Glomerular endothelial cell (primary cell): ENCODE results near the gene SLC22A1. TPM values are rescaled to one million over a fixed set of nuclear protein-coding genes. Genes with fewer than 3 reads are reported as not detected.
"Not testable (repeated sequence)": the region's sequence is repeated elsewhere in the genome, so short reads cannot be mapped to it uniquely, and the experiment has no call there.

Experiments
- DNase-seq: peaks from one replicate; pipeline ENCODE4 v3.0.0-alpha.2; 2011; ENCODE audit warnings: low read depth, low spot score; ENCODE audit errors: extremely low read depth
- total RNA-seq: library from RNA; depleted of rRNA; stranded (reverse); fragments of >200 nt; gene quantifications from 2 replicates; pipeline ENCODE4 v1.2.3, GENCODE V29; 2015

SLC22A1 gene
- not detected in 2 replicates for total RNA-seq

DNA sequence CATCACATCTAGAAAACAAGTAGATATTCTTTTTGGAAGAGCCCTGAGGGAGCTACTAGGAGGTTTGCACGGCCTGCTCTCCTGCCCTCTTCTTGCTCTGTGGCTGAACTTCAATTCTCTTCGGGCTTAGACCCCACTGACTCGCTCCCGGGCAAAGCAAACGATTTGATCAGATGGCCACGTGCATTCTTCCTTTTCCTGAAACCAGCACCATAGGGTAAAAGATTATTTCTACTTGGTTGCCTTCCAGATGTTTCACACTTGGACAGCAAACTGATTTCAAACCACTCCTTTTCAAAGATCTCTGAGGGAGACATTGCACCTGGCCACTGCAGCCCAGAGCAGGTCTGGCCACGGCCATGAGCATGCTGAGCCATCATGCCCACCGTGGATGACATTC, at the start of gene SLC22A1:
TSS of gene SLC22A1 (plus strand) at position 258 of the 400 bp plus-strand sequence. CDS start at position 379, 121 bp downstream.
- no peak for DNase-seq

DNA sequence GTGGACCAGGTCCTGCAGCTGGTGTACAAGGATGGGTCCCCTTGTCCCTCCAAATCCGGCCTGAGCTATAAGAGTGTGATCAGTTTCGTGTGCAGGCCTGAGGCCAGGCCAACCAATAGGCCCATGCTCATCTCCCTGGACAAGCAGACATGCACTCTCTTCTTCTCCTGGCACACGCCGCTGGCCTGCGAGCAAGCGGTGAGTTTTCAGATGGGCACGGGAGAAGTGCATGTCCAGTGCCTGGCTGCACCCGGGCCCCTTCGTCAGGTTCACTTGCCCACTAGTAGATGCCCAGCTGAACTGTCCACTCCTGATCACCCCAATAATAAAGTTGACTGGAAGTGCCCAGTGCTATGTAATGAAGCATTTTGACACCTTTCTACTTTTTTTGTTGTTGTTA, 48.3 kb upstream of the SLC22A1 start:
- no peak for DNase-seq

DNA sequence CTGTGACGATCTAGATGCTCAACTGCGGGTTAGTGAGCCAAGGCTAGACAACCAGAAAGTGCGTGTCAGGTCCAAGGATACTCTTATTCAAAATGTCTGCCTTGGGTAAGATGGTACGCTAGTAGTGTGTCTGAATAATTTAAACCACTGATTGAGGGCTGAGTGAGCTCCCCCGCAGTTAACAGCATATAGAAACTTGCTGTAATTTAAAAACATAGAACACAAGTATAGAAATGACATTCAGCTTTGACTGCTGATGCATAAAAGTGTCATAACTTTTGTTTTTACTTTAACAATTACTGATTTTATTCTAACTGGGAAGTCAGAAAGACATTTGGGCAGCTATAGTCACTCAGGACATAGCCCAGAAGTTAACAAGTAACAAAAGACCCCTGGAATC, 45.6 kb upstream of the SLC22A1 start:
- no peak for DNase-seq

DNA sequence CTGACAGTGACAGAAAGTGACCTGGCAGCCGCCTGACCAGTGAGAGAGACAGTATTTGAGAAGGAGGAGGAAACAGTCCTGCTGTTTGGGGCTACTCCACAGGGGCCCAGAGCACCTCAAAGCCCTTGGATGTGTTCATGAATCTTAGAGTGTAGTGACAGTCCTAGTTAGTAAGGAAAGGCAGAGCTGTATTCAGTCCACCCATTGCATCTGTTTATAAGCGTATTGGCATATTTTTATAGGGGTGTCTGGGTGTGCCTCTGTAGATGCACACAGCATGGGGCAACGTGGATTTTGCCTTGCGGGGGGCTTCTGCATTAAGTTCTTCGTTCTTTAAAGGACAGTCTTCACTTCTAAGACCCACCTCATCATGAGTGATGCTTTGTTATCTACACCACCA, 44.6 kb upstream of the SLC22A1 start:
- no peak for DNase-seq

DNA sequence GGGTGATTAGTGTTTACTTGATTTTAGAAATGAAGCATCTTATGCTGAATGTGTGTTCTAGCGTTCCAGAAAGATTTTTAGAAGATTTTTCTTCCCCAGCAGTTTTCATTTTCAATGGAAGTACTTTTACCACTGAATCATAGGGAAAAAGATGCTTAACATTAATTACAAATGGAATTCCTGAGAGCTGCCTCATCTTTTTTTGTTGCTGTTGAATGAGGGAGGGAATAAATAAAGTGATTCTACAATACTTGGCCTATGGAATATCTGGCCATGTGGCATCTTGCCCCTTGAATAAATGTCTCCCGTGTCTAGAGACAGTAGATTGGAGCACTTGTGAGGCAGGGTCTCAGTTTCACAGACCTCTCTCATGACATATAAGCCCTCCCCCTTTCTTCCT, 44.1 kb upstream of the SLC22A1 start:
- no peak for DNase-seq

DNA sequence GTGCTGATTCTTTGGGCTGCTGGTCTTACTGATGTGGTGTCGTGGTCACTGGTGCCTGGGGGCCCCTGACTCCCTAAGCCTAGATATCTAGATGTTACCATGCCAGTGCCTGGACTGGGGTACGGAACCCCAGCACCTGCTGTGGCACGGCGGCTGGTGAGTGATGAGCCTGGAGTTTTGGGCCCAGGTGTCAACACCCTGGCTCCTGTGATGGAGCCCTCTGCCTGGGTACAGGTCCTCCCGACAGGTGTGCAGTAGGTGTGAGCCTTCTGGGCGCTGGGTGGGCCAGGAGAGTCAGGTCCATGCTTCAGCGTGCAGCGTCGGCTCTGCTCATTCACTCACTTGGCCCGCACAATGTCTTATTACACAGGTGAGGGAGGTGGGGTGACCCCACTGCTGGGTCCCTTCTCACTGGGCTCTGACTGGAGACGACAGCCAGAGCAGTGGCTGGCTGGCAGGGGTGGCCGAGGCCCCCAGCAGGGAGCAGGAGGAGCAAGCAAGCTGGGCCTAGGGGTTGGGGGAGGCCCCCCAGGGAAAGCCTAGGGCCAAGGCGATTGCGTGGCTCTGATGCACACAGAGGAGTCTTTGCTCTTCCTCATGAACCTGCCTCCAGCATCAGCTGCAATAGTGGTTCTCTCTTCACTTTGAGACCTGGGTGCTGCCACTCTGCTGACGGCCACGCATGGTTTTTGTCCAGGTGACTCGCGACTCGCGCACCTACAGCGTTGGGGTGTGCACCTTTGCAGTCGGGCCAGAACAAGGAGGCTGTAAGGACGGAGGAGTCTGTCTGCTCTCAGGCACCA, 42.5 kb upstream of the SLC22A1 start:
- no peak for DNase-seq

DNA sequence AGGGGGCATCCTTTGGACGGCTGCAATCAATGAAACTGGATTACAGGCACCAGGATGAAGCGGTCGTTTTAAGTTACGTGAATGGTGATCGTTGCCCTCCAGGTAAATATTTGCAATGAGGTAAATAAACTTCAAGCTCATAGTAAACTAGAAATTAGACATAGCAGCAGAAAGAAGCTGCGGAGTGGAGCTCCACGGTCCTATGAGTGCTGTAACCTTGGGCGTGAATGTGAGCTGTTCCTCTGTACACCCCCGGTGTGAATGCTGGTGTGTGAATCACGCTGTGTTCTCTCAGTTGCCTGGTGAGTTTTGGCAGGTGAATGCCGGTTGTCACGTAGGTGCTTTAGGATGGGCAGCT, 42.0 kb upstream of the SLC22A1 start:
- DNase-seq: no peak

DNA sequence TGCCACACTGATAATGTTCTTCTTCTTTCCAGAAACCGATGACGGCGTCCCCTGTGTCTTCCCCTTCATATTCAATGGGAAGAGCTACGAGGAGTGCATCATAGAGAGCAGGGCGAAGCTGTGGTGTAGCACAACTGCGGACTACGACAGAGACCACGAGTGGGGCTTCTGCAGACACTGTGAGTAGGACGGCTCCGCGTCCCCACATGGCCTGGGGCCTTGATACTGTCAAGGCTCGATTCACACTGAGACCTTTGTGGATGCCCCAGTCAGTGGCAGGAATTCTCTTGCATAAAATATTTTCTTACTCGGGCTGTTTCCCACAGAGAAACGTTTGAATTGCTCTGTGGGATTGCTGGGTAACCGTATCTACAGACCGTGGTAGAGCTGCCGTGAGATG, 41.5 kb upstream of the SLC22A1 start:
- DNase-seq: no peak

DNA sequence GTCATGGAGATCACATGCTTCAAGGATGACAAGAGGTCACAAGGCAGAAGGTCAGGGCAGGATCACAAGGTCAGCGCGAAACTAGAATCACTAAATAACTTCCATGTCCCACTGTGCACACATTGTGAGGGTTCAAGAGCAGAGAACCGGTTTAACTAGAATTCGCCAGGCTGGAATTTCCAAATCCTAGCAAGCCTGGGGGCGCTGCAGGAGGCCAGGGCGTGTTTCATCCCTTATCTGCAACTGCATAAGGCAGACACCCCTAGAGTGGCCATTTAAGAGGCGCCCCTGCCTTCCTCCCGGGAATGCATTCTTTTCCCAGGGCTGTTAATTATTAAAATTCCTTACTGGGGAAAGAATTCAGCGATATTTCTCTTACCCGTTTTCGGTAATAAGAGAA, 40.2 kb upstream of the SLC22A1 start:
- DNase-seq: no peak

DNA sequence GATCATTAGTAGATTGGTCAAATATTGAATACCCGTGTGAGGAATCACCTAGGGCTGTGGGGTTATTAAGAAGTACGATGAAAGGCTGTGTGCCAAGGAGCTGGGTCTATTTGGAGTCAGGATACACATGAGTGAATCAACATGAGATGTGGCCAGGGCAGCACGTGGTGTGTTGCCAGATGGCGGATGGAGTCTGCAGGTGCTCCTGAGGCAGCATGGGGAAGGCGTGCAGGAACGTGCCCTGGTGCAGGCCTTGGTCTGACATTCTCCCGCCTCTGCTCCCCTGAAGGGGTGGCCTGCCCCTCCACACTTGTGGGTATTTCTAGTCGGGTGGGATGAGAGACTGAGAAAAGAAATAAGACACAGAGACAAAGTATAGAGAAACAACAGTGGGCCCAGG, 39.0 kb upstream of the SLC22A1 start:
- DNase-seq: no peak

DNA sequence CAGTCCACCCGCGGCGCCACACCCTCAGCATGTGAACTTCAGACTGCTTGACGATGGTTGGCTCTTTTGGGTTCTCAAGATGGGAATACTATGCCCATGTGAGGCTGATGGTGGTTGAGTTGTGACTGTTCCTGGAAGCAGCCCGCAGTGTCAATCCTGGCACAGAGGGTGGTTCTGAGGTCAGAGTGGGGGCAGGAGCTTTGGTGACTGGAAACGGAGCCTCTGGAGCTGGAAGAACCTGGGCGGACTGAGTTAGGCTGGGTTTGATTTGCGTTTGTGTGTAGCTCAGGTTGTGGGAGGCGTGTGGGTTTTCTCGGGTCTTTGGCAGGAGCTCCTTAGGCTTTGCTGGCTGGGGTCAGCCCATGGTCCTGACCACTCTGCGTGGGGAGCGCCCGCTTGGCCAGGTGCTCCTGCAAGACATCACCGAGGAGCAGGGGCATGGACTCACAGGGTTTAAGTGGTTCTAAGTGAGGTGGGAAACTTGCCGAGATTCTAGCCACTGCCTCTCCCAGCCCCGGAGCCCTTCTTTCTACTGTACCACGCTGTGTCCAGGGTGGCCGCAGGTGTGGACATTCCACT, 37.3 kb upstream of the SLC22A1 start:
- no peak for DNase-seq

DNA sequence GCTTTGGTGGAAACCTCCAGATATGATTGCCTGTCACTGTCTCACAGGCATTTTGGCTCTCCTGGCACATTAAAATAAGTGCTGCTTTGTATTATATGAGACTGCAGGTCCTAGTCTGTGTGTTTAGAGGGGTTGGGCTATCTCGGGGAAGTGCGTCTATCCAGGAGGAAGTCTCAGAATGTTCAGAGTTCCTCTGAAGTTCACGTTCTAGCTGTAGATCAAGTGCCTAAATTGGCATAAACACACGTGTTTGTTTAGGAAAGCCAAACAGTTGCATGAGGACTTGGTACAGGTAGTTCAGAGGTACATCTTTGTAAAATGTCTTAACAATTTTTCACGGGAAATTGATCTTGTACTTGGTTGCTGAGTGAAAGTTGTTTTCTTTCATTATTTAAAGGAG, 36.4 kb upstream of the SLC22A1 start:
- no peak for DNase-seq

DNA sequence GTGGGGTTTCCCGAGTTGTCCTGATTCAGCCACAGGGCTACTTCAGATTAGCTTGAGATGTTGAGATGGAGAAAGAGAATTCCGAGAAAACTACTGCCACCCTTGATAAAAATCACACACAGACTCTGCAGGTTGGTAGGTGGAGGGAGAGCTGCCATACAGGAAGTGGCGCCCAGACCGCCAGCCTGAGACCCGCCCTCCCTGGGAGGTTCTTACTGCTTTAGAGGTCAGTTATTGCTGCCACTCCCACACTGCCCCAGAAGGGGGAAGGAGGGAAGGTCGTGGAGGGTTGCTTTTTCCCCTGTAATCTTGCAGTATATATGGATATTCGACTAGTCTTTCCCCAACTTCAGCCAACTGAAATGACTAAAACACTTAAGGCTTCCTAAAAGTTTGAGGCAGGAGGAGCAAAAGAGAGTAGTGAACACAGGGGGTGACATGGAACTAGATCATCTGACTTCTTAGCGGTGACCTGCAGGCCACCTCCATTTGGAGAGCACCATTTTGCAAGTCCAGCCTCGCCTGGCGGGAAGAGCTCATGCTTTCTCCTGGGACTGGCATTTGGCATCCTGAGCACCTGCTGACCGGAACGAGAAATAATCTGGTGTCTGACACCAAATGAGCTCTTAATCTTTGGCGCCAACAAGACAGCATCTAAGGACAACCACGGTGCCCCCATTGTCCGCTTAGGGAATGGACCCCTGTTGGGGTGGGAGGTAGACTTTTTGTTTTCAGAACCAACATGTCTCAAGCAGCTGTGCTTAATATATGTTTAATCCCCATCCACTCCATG, 35.7 kb upstream of the SLC22A1 start:
- DNase-seq: no peak

DNA sequence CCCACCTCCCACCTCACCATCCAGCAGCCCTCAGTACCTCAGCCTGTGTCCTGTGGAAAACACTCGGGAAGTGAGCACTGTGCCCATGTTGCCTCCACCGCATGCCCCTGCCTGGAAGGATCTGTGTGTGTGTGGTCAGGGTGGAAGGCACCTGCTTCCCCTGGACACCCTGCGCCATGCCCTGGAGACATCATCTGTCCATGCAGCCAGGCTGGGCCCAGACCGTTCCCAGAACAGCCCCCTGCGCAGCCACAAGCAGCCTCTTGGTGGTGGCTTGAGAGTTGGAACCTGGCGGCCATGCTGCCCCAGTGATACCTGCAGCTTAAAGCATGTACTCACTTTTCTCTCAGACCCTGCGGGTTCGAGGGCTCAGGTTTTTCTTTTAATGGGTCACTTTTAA, 34.9 kb upstream of the SLC22A1 start:
- DNase-seq: no peak

DNA sequence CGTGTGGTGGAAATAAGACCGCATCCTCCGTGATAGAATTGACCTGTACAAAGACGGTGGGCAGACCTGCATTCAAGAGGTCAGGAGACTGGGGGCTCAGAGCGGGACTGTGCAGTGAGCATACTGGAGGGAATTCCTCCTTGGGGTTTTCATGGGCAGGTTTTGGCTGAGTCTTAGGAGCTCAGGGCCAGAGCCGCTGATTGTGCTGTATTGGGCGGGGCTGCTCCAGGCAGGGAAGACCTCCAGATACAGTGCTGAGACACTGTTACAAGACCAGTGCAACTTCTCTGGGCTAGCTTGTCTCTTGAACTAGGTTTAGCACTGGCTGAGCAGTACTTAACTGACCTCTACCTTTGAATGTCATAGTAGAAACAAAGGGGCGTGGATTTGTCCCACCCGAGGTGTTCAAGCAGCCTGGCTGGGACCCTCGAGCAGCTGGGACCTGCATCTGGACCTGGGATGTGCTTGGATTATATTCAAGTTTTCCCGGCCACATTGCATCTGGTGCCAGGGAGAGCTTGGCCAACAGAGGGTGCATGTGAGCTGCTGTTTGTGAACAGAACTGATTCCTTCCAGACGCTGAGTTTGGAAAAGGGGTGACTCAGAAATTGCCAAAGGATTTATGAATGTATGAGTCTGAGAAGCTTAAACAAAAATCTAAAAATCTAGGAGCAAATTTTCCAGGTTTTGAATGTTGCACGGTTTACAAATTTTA, 33.4 kb upstream of the SLC22A1 start:
- no peak for DNase-seq

DNA sequence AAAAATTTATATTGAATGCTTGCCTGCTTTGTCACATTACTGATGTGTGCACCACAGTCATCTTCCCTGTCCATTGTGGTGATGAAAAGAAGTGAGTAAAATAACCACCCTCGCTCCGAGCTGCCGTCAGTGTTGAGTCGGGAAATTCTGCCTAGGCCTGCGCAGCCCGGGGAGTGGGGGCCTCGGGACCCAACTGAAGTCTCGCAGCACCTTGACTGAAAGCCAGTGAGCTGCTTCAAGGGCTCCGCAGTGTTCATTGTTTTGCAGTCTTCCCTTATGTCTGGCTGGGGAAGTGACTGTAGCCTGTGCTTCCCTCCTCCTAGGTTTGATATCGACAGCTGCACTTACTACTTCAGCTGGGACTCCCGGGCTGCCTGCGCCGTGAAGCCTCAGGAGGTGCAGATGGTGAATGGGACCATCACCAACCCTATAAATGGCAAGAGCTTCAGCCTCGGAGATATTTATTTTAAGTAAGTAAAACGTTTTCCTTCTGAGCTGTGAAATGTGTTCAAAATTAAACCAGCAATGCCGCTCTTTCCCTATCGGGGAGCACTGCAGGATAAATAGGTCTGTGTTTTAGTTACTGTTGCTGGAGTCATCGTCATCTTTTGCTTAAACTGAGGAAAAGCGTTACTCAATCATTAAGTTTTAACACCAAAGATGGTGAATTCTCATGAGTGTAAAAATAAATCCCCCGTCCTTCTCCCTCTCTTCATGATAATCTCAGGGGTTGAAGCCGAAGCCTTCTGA, 32.7 kb upstream of the SLC22A1 start:
- DNase-seq: no peak

DNA sequence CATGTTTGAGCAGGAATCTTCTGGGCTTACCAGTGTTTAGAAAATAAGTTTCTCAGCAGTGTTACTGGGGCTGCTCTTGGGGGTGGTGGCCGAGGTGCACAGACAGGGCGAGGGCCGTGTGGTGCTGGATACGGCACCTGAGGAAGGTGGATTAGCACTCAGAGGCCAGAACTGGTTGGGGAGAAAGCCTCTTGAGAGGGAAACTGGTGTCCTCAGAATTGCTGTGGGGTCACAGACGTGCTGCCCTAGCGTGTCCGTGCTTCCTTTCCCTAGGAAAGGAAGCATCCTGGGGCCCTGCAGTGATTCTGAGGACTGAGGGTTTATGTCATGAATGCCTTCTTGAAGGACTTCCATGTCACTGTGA, 32.1 kb upstream of the SLC22A1 start:
- DNase-seq: no peak

DNA sequence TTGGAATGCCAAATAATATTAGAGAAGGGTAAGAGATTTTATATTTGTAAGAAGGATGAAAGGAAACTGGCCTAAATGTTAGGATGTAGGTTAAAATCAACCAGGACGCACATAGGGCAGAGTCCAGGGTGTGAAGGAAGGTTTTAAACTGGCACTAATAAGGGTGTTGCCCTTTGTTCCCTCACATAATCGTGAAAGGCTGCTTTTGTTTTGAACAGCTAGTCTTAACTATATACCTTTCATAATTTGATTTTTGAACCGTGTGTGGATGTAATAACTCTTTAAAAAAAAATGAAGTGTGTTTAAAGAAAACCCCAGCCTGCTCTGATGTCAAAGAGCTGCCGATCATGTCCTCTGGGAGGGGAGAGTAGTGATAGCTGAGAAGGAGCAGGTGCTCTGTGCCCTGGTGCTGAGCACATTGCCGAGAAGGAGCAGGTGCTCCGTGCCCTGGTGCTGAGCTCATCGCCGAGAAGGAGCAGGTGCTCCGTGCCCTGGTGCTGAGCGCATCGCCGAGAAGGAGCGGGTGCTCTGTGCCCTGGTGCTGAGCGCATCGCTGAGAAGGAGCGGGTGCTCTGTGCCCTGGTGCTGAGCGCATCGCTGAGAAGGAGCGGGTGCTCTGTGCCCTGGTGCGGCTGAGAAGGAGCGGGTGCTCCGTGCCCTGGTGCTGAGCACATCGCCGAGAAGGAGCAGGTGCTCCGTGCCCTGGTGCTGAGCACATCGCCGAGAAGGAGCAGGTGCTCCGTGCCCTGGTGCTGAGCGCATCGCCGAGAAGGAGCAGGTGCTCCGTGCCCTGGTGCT, 31.0 kb upstream of the SLC22A1 start:
- DNase-seq: not testable (repeated sequence)

DNA sequence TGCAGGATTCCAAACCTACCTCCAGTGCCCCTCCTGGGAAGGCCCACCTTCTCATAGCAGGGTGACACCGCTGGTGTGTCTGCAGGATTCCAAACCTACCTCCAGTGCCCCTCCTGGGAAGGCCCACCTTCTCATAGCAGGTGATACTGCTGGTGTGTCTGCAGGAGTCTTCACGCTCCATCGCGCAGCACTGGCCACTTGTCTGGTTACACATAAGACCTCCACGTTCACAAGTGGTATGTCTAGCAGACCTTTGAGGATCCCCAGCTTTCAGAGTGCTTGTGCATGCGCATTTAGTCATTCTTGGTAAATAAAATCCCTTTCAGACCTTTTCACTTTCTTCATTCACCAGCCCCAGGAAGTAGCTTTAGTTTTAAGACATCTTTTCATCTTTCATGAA, 29.4 kb upstream of the SLC22A1 start:
- DNase-seq: not testable (repeated sequence)

DNA sequence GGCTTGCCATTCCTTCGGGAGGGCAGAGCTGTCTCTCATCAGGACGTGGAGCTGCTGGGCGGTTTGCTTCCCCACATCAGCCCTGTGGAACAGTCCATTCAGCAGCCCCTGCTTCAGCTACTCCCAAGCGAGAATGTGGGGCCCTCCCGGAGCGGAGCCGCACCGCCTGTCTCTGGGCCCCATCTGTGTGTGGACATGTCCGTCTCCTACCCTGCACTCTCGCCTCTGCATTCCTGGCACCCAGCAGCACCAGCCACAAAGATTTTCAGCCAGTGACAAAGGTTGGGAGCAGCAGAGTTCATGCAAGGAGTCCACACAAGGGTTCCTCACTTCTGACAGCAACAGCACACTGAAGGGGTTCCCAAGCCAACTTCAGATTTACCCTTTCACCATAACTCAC, 29.0 kb upstream of the SLC22A1 start:
- DNase-seq: no peak
